Measurements from ENCODE around the gene KIFC3. TPM values are rescaled to one million over a fixed set of nuclear protein-coding genes. Genes with fewer than 3 reads are reported as not detected.

Gene KIFC3
- total and polyA plus RNA-seq, 9 donors, result 4.6 to 54.0 (median 23.8) TPM

DNA sequence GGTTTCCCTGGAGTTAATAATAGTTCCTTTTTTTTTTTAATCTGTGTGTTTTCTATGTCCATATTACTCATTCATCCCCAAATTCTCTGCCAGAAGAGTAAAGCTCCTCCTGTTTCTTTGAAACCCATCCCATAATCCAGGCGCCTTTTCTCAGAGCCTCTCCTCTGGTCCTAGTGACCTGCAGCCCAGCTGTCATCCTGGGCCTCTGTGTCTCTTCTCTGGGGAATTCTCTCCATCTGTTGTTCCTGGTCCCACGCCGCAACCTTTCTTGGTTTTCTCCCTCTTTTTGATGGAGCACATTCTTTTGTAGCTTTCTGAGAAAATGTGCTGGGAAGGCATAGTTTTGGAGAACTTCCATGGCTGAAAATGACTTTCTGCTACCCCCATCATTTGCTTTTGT is 56.5 kb downstream of the KIFC3 start:
- H3K27ac ChIP-seq, result no peak overlapping the region
- TF ChIP-seq EP300 (IDR thresholded peaks at IDR 0.05) (no peak), POLR2A (IDR thresholded peaks at IDR 0.05) (no peak)
- TF ChIP-seq, protein P1, sequence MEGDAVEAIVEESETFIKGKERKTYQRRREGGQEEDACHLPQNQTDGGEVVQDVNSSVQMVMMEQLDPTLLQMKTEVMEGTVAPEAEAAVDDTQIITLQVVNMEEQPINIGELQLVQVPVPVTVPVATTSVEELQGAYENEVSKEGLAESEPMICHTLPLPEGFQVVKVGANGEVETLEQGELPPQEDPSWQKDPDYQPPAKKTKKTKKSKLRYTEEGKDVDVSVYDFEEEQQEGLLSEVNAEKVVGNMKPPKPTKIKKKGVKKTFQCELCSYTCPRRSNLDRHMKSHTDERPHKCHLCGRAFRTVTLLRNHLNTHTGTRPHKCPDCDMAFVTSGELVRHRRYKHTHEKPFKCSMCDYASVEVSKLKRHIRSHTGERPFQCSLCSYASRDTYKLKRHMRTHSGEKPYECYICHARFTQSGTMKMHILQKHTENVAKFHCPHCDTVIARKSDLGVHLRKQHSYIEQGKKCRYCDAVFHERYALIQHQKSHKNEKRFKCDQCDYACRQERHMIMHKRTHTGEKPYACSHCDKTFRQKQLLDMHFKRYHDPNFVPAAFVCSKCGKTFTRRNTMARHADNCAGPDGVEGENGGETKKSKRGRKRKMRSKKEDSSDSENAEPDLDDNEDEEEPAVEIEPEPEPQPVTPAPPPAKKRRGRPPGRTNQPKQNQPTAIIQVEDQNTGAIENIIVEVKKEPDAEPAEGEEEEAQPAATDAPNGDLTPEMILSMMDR (IDR thresholded peaks at IDR 0.05), result no peak
- no peaks in the 10 kb centered on the region for H3K27me3 ChIP-seq
- H3K36me3 ChIP-seq, result no peaks in the 10 kb centered on the region
- no peaks in the 10 kb centered on the region for H3K4me1 ChIP-seq (ENCODE audit: insufficient read depth)
- intact Hi-C loops (cut with DNase I), result no loop called here
- H3K4me3 ChIP-seq, result no peak overlapping the region
- no peaks in the 10 kb centered on the region for H3K9me3 ChIP-seq
- no peak for DNase-seq
- 95 to 98% (median 97%) methylated on average over 3 of the region's 3 CpGs for WGBS, 3 donors

DNA sequence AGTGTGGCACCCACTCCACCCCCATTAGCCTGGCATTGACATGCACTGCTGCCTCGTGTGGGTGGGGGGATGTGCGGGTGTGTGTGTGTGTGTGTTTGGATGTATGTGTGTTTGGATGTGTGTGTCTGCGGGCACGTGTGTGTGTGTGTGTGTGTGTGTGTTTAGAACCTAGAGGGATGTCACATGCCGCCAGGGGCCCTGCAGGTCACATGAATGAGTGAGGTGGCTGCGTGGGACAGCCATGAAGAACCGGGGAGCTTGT is 57.7 kb downstream of the KIFC3 start:
- intact Hi-C loops (cut with DNase I), result no loop called here
- no peak for DNase-seq

DNA sequence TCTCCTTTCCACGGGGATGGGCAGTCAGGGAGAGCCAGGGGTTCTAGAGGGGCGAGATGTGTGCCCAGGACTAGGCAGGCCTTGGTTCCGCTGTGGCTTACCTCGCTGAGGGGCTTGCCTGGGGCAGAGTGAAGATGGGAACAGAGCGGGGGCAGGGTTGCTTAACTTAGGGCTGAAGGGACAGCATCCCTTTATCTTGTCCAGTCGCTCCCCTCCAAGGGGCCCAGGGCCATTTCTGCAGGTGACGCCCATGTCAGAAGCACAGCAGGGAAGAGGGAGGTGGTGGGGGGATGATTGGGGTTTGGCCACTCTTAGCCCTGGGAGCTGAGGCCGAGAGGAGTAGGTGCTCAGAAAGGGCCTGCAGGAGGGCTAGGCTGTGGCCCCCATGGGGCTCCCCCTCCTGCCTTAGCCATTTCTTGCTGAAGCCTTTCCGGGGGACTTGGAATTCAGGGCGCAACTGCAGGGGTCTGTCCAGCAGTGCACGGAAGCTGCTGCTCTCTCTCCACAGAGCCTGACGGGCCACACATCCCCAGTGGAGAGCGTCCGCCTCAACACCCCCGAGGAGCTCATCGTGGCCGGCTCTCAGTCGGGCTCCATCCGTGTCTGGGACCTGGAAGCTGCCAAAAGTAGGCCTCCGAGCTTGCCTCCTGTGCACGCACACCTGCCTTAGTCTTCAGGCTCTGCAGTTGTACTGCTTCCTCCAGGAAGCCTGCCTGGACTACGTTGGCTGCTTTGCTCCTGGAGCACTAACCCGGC is 58.2 kb downstream of the KIFC3 start:
- 86 to 88% (median 86%) methylated on average over 21 to 23 of the region's 23 CpGs for WGBS, 3 donors
- Histone ChIP-seq H3K36me3 (no peaks in the 10 kb centered on the region), H3K4me1 (ENCODE audit: insufficient read depth) (no peaks in the 10 kb centered on the region), H3K9me3 (no peaks in the 10 kb centered on the region), H3K27ac (no peak overlapping the region), H3K4me3 (no peak overlapping the region), H3K27me3 (no peaks in the 10 kb centered on the region)
- TF ChIP-seq POLR2A (IDR thresholded peaks at IDR 0.05), result no peak
- TF ChIP-seq, protein P1 (IDR thresholded peaks at IDR 0.05), result no peak
- TF ChIP-seq EP300 (IDR thresholded peaks at IDR 0.05), result no peak
- intact Hi-C loops (cut with DNase I), result no loop called here
- DNase-seq, result no peak

More for the DNA sequence above, 57.7 kb downstream of the KIFC3 start:
- H3K36me3 ChIP-seq, result no peaks in the 10 kb centered on the region
- no peak overlapping the region for H3K4me3 ChIP-seq
- no peak overlapping the region for H3K27ac ChIP-seq
- H3K9me3 ChIP-seq, result no peaks in the 10 kb centered on the region
- TF ChIP-seq POLR2A (IDR thresholded peaks at IDR 0.05) (no peak), EP300 (IDR thresholded peaks at IDR 0.05) (no peak)
- TF ChIP-seq, protein P1 (IDR thresholded peaks at IDR 0.05), result no peak
- no peaks in the 10 kb centered on the region for H3K4me1 ChIP-seq (ENCODE audit: insufficient read depth)
- WGBS, 3 donors, result 77 to 93% (median 82%) methylated on average over 6 to 7 of the region's 7 CpGs
- H3K27me3 ChIP-seq, result no peaks in the 10 kb centered on the region

DNA sequence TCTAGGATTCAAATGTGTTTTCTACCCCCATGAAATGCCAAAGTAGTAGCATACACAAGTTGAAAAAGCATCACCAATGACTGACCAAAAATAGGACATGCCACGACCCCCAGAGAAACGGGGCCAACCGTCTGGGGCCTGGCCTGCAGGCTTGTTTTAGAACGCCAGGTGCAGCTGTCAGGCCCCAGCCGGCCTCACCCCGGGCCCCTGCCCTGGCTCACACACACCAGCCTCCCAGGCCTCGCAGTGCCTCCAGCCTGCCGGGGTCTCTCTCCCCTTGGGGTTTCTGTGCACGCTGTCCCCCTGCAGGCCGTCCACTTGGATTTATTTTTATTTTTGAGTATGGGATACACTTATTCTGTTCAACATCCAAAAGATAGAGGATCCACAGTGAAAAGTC is 58.8 kb downstream of the KIFC3 start:
- DNase-seq, result no peak
- intact Hi-C loops (cut with DNase I), result no loop called here

More for the DNA sequence above, 58.8 kb downstream of the KIFC3 start:
- no peak overlapping the region for H3K4me3 ChIP-seq
- WGBS, 3 donors, result 72 to 77% (median 74%) methylated on average over 10 of the region's 10 CpGs
- H3K27ac ChIP-seq, result no peak overlapping the region
- H3K27me3 ChIP-seq, result no peaks in the 10 kb centered on the region
- no peaks in the 10 kb centered on the region for H3K9me3 ChIP-seq
- TF ChIP-seq, protein P1 (IDR thresholded peaks at IDR 0.05), result no peak
- TF ChIP-seq EP300 (IDR thresholded peaks at IDR 0.05), result no peak
- no peak for TF ChIP-seq POLR2A (IDR thresholded peaks at IDR 0.05)
- no peaks in the 10 kb centered on the region for H3K4me1 ChIP-seq (ENCODE audit: insufficient read depth)
- no peaks in the 10 kb centered on the region for H3K36me3 ChIP-seq
